Gastroesophageal sphincter (tissue), 3 donors: ENCODE data around the gene ALPP.

Experiments used
- EP300 ChIP-seq: sonication (generic); formaldehyde crosslinking; IDR thresholded peaks from one replicate; pipeline ENCODE4 v1.6.1; 2017; ENCODE audit warnings: antibody characterized with exemption, mild to moderate bottlenecking
- POLR2A ChIP-seq, 2 donors: fragments of 450-650 bp; IDR thresholded peaks; one replicate each; pipeline ENCODE4 v1.6.1; 2017; ENCODE audit warnings: antibody characterized with exemption in 2 of 2, mild to moderate bottlenecking in 2 of 2, moderate library complexity in 1 of 2
- POLR2AphosphoS5 ChIP-seq: sonication (generic); formaldehyde crosslinking; IDR thresholded peaks from one replicate; pipeline ENCODE4 v1.6.1; 2017; ENCODE audit warnings: antibody characterized with exemption
- TF ChIP-seq, protein P1 (sequence below), 4 experiments: fragments of 200-600 bp in 2 of 4; fragments of 450-650 bp in 2 of 4; sonication (generic) in 1 of 4; IDR thresholded peaks; one replicate each; pipeline ENCODE4 v1.5.1; 2017 to 2019; ENCODE audit warnings: antibody characterized with exemption in 4 of 4, mild to moderate bottlenecking in 2 of 4, moderate library complexity in 2 of 4

GRCh38 chr2:232415138-232415690, 36.7 kb downstream of the ALPP start:
- TF ChIP-seq, protein P1, sequence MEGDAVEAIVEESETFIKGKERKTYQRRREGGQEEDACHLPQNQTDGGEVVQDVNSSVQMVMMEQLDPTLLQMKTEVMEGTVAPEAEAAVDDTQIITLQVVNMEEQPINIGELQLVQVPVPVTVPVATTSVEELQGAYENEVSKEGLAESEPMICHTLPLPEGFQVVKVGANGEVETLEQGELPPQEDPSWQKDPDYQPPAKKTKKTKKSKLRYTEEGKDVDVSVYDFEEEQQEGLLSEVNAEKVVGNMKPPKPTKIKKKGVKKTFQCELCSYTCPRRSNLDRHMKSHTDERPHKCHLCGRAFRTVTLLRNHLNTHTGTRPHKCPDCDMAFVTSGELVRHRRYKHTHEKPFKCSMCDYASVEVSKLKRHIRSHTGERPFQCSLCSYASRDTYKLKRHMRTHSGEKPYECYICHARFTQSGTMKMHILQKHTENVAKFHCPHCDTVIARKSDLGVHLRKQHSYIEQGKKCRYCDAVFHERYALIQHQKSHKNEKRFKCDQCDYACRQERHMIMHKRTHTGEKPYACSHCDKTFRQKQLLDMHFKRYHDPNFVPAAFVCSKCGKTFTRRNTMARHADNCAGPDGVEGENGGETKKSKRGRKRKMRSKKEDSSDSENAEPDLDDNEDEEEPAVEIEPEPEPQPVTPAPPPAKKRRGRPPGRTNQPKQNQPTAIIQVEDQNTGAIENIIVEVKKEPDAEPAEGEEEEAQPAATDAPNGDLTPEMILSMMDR (IDR thresholded peaks at IDR 0.05) = no peak
- no peak for TF ChIP-seq POLR2AphosphoS5
- no peak for TF ChIP-seq POLR2A (IDR thresholded peaks at IDR 0.05)
- TF ChIP-seq EP300 = no peak
